ENCODE results near the gene BLVRB. TPM values are rescaled to one million over a fixed set of nuclear protein-coding genes. Genes with fewer than 3 reads are reported as not detected.

The BLVRB gene
- total and polyA plus RNA-seq, 4 donors: 132 to 1,243 (median 252) TPM

- 18% methylated on average over 18 of the region's 18 CpGs for WGBS
- Histone ChIP-seq H3K4me1 (ENCODE audit: control insufficient read depth in 4 of 4, insufficient read depth in 4 of 4, low read length in 3 of 4) (peaks cover 0 to 19% (median 13%) of the 10 kb centered on the region in 4 donors), H3K9me3 (ENCODE audit: control insufficient read depth in 4 of 4, low read length in 3 of 4) (no peaks in the 10 kb centered on the region), H3K4me3 (ENCODE audit: low read depth in 1 of 3, low read length in 3 of 3) (peak overlapping the region; percentile 82 to 89 (median 85)), H3K9ac (ENCODE audit: low read depth in 1 of 2, low read length in 2 of 2) (no peak overlapping the region), H3K36me3 (ENCODE audit: control insufficient read depth in 4 of 4, insufficient read depth in 3 of 4, low read depth in 1 of 4, low read length in 3 of 4) (peaks cover 9 to 31% (median 23%) of the 10 kb centered on the region in 4 donors), H3K27me3 (ENCODE audit: control insufficient read depth in 4 of 4, insufficient read depth in 4 of 4, low read length in 3 of 4) (no peaks in the 10 kb centered on the region), H3K27ac (ENCODE audit: low read depth in 1 of 2, low read length in 2 of 2) (peak overlapping the region; percentile 92 to 93)
- no peak for DNase-seq (ENCODE audit: low spot score)
- TF ChIP-seq, protein P1, sequence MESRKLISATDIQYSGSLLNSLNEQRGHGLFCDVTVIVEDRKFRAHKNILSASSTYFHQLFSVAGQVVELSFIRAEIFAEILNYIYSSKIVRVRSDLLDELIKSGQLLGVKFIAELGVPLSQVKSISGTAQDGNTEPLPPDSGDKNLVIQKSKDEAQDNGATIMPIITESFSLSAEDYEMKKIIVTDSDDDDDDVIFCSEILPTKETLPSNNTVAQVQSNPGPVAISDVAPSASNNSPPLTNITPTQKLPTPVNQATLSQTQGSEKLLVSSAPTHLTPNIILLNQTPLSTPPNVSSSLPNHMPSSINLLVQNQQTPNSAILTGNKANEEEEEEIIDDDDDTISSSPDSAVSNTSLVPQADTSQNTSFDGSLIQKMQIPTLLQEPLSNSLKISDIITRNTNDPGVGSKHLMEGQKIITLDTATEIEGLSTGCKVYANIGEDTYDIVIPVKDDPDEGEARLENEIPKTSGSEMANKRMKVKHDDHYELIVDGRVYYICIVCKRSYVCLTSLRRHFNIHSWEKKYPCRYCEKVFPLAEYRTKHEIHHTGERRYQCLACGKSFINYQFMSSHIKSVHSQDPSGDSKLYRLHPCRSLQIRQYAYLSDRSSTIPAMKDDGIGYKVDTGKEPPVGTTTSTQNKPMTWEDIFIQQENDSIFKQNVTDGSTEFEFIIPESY (IDR thresholded peaks at IDR 0.05): no peak
- TF ChIP-seq ATF3 (IDR thresholded peaks at IDR 0.05) (no peak), GABPA (IDR thresholded peaks at IDR 0.05 in 1 of 2, conservative IDR thresholded peaks at IDR 0.05 in 1 of 2) (no peak), MAX (IDR thresholded peaks at IDR 0.05) (no peak), YY1 (IDR thresholded peaks at IDR 0.05) (no peak), EGR1 (IDR thresholded peaks at IDR 0.05; ENCODE audit: low read depth in 2 of 2) (no peak), JUND (IDR thresholded peaks at IDR 0.05) (no peak), CTCF (IDR thresholded peaks at IDR 0.05; ENCODE audit: low read depth, low read length, missing input control) (no peak), FOXA1 (IDR thresholded peaks at IDR 0.05) (no peak), HNF4G (IDR thresholded peaks at IDR 0.05) (no peak), HNF4A (conservative IDR thresholded peaks at IDR 0.05) (no peak)
- TF ChIP-seq, protein P2, sequence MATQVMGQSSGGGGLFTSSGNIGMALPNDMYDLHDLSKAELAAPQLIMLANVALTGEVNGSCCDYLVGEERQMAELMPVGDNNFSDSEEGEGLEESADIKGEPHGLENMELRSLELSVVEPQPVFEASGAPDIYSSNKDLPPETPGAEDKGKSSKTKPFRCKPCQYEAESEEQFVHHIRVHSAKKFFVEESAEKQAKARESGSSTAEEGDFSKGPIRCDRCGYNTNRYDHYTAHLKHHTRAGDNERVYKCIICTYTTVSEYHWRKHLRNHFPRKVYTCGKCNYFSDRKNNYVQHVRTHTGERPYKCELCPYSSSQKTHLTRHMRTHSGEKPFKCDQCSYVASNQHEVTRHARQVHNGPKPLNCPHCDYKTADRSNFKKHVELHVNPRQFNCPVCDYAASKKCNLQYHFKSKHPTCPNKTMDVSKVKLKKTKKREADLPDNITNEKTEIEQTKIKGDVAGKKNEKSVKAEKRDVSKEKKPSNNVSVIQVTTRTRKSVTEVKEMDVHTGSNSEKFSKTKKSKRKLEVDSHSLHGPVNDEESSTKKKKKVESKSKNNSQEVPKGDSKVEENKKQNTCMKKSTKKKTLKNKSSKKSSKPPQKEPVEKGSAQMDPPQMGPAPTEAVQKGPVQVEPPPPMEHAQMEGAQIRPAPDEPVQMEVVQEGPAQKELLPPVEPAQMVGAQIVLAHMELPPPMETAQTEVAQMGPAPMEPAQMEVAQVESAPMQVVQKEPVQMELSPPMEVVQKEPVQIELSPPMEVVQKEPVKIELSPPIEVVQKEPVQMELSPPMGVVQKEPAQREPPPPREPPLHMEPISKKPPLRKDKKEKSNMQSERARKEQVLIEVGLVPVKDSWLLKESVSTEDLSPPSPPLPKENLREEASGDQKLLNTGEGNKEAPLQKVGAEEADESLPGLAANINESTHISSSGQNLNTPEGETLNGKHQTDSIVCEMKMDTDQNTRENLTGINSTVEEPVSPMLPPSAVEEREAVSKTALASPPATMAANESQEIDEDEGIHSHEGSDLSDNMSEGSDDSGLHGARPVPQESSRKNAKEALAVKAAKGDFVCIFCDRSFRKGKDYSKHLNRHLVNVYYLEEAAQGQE (IDR thresholded peaks at IDR 0.05): no peak
Observed at GRCh38 chr19:40444825-40445312, 20.7 kb downstream of the BLVRB start.

DNA sequence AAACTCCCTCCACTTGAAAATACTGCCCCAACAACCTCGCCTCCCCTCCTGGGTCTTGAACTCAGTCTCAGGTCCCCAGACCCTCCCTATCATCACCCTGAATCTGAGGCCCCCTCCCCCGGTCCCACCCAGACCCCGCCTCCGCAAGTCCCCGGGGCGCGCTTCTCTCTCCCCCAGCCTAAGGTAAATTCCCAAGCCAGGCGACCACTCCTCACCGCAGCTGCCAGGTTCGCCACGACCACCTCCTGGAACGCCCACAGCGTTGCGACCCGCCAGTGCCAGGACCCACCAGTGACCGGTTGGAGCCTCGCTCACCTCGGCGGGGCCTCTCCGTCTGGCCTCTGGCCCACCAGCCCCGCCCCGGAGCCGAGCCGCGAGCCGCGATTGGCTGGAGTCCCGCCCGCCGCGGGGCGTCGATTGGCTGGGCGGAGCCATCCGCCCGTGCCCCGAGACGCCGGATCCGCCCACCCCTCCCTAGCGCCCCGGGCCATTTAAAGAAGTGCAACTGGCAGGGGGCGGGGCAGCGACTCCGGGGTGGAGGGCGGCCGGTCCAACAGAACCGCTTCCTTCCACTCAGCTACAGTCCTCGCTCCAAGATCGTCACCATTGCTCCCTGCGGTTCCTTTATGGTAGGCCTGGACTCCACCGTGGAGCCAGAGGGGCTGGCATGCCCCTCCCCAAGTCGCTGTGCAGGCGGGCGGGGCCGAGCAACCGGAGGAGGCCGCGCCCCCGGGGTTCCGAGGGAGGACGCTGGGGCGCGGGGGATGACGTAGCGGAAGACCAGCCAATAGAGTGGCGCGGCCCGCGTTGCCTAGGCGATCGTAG, 21.3 kb downstream of the BLVRB start, which contains the start of gene SERTAD3:
Gene SERTAD3, minus strand, starts transcription at position 336 of the 825 bp plus-strand sequence. CDS start 2,255 bp downstream, outside the sequence.
- peak within 1 kb of the TSS; percentile 85 to 91 (median 89) for H3K4me3 ChIP-seq (ENCODE audit: low read depth in 1 of 3, low read length in 3 of 3)
- H3K4me1 ChIP-seq (ENCODE audit: control insufficient read depth in 4 of 4, insufficient read depth in 4 of 4, low read length in 3 of 4): peaks cover 0 to 19% (median 13%) of the 10 kb centered on the region in 4 donors
- H3K27me3 ChIP-seq (ENCODE audit: control insufficient read depth in 4 of 4, insufficient read depth in 4 of 4, low read length in 3 of 4): no peaks in the 10 kb centered on the region
- peak; percentile 97 for DNase-seq (ENCODE audit: low spot score)
- WGBS: 1% methylated on average over 72 of the region's 72 CpGs
- peak within 1 kb of the TSS; percentile 92 to 93 for H3K27ac ChIP-seq (ENCODE audit: low read depth in 1 of 2, low read length in 2 of 2)
- H3K36me3 ChIP-seq (ENCODE audit: control insufficient read depth in 4 of 4, insufficient read depth in 3 of 4, low read depth in 1 of 4, low read length in 3 of 4): peaks cover 8 to 26% (median 19%) of the 10 kb centered on the region in 4 donors
- H3K9me3 ChIP-seq (ENCODE audit: control insufficient read depth in 4 of 4, low read length in 3 of 4): no peaks in the 10 kb centered on the region
- H3K9ac ChIP-seq (ENCODE audit: low read depth in 1 of 2, low read length in 2 of 2): peak within 1 kb of the TSS; percentile 87 to 99
- TF ChIP-seq CTCF (IDR thresholded peaks at IDR 0.05; ENCODE audit: low read depth, low read length, missing input control) (peak; percentile 17), MAX (IDR thresholded peaks at IDR 0.05) (no peak), HNF4A (conservative IDR thresholded peaks at IDR 0.05) (peak in 1 of 2 donors; percentile 14), FOXA1 (IDR thresholded peaks at IDR 0.05) (no peak), TAF1 (conservative IDR thresholded peaks at IDR 0.05) (no peak), NR2F2 (IDR thresholded peaks at IDR 0.05) (no peak), ATF3 (IDR thresholded peaks at IDR 0.05) (no peak)

Data from liver (tissue), 9 donors.